ENCODE measurements around the gene CNOT11. TPM values are rescaled to one million over a fixed set of nuclear protein-coding genes. Genes with fewer than 3 reads are reported as not detected.
A peak's percentile ranks its signal among the peaks of the same experiment; 100 is the strongest.

CNOT11 gene
- total RNA-seq (2021; fragmentation: NEBNext Ultra II Directional; extraction: Animal tissue kit (Norgen Biotek cat#: 25700)) (54.6 and 56.5 TPM in 2 replicates), polyA plus RNA-seq (2011; rRNA removed) (39.8 and 41.5 TPM in 2 replicates), polyA minus RNA-seq (2011; rRNA and poly(A)+ RNA removed) (73.3 and 98.1 TPM in 2 replicates)
- polyA plus RNA-seq (2011; cell fraction: cytosol; rRNA removed): 43.2 TPM
- 41.3 TPM for polyA plus RNA-seq (2011; cell fraction: nucleus; rRNA removed)
- polyA plus RNA-seq (2012, experiment 1 of 2): 30.3 to 43.2 TPM (median 36.0 TPM) in 4 replicates
- 35.2 TPM for polyA plus RNA-seq (2012, experiment 2 of 2)
- polyA plus RNA-seq (2013, experiment 1 of 2): 45.5 TPM
- polyA plus RNA-seq (2013, experiment 2 of 2): 48.2 TPM
- 44.9 TPM for polyA minus RNA-seq (2011; cell fraction: cytosol; rRNA and poly(A)+ RNA removed)
- polyA minus RNA-seq (2011; cell fraction: nucleus; rRNA and poly(A)+ RNA removed): 23.9 TPM
- long read RNA-seq, experiment 1, transcript CNOT11-201 (7 exons, 2,599 nt): major isoform, 31 of 44 reads
- long read RNA-seq, experiment 1, partial matches to known transcripts: 3 of 44 reads
- long read RNA-seq, experiment 1, other reads (novel, unspliced or antisense): 10 of 44 reads
- long read RNA-seq, experiment 2, partial matches to known transcripts: 3 of 3 reads
- long read RNA-seq, experiment 2, other reads (novel, unspliced or antisense): 0 of 3 reads

DNA sequence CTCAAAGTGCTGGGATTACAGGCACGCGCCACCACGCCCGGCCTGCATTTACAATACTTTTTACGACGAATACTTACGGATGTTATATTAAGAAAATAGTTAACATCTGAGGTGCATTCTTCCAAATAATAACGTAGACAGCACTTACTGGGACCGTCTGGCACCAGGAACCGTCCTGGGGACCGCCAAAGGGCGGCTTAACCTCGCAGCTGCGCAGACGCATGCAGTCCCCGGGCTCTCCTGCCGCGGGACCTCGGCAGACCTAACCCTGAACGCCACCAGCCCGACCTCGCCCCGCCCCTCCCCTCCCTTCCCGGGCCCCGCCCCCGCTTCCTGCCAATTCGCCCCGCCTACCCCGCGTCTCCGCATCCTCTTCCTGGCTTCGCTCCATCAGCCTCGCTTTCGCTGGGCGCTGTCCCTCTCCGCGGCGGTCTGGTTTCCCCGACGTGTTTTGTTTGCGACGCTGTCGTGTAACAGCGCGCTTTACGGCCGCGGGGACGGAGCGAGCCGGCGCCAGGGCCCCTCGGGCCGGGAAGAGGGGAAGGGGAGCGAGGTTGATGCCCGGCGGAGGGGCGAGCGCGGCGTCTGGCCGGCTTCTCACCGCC, at the start of gene CNOT11:
Gene CNOT11 (plus strand): TSS at position 479 of the 605 bp plus-strand sequence. CDS start 79 bp downstream, at position 558.
- ChIA-PET CTCF (ENCODE audit: partially characterized antibody) (interaction anchor here (0.6 to 5.5 kb wide), 24 partner anchors 13 to 437 kb away, joined by 3 to 45 read pairs (median 4); no protein-coding TSS in a partner anchor), POLR2A (ENCODE audit: partially characterized antibody) (interaction anchor here (0.6 to 3.7 kb wide), 13 partner anchors 11 to 250 kb away, joined by 3 to 17 read pairs (median 4); partner anchors contain the start of genes RNF149 and RPL31)
- Histone ChIP-seq H4K20me1 (replicated peaks in 1 of 2; ENCODE audit: control insufficient read depth in 1 of 2, insufficient read depth in 2 of 2, low read length in 2 of 2) (peaks cover 4 to 7% of the 10 kb centered on the region in 2 experiments), H3K4me3 (ENCODE audit: extremely low read depth in 1 of 4, insufficient read depth in 2 of 4, low read depth in 3 of 4, low read length in 4 of 4) (peak within 1 kb of the TSS; percentile 77 to 94 (median 90)), H3K4me2 (ENCODE audit: insufficient read depth in 1 of 2, low read depth in 2 of 2, low read length in 2 of 2) (peak within 1 kb of the TSS; percentile 76 to 98), H2BK5ac (ENCODE audit: low read depth, low read length) (peak within 1 kb of the TSS; percentile 79; the same call in 1 of the 2 replicates), H2AFZ (ENCODE audit: low read length) (no peak within 1 kb of the TSS), H3K79me1 (ENCODE audit: low read depth, low read length) (peaks cover 6% of the 10 kb centered on the region), H2BK15ac (ENCODE audit: low read length) (no peak within 1 kb of the TSS), H4K91ac (replicated peaks; ENCODE audit: insufficient read length, low read length) (peak within 1 kb of the TSS; percentile 81), H3K14ac (ENCODE audit: insufficient read length) (peak within 1 kb of the TSS; percentile 74), H4K5ac (ENCODE audit: insufficient read length, low read depth, low read length) (peak within 1 kb of the TSS; percentile 74), H3K27me3 (replicated peaks in 1 of 4; ENCODE audit: control insufficient read depth in 3 of 4, extremely low read depth in 1 of 4, insufficient read depth in 3 of 4, low read length in 3 of 4) (no peaks in the 10 kb centered on the region), H3K27ac (ENCODE audit: low read depth, low read length) (peak within 1 kb of the TSS; percentile 70; the same call in 1 of the 2 replicates), H4K8ac (ENCODE audit: extremely low read depth, insufficient read depth, low read length) (peak within 1 kb of the TSS; percentile 72; the same call in 1 of the 2 replicates), H2AK5ac (ENCODE audit: low read depth, low read length) (no peak within 1 kb of the TSS), H3K79me2 (ENCODE audit: control insufficient read depth in 1 of 2, insufficient read depth in 2 of 2, low read length in 2 of 2) (peaks cover 9 to 32% of the 10 kb centered on the region in 2 experiments), H3K9ac (replicated peaks in 1 of 4; ENCODE audit: extremely low read depth in 1 of 4, low read depth in 3 of 4, low read length in 3 of 4) (peak within 1 kb of the TSS; percentile 65 to 92 (median 80)), H3K18ac (ENCODE audit: extremely low read depth, low read length) (peak within 1 kb of the TSS; percentile 96), H2BK20ac (ENCODE audit: low read length) (no peak within 1 kb of the TSS), H3K4me1 (replicated peaks in 1 of 4; ENCODE audit: control insufficient read depth in 3 of 4, insufficient read depth in 4 of 4, low read length in 3 of 4) (peaks cover 0 to 18% (median 10%) of the 10 kb centered on the region in 4 experiments; a peak in 4 of 7 replicates), H2BK120ac (replicated peaks; ENCODE audit: low read depth, low read length) (no peak within 1 kb of the TSS), H3K56ac (replicated peaks; ENCODE audit: insufficient read length, low read depth, low read length) (peak within 1 kb of the TSS; percentile 20), H2BK12ac (ENCODE audit: low read depth, low read length) (peak within 1 kb of the TSS; percentile 31; the same call in 1 of the 2 replicates), H3K4ac (replicated peaks; ENCODE audit: insufficient read length, low read depth, low read length) (peak within 1 kb of the TSS; percentile 90), H3K9me3 (ENCODE audit: insufficient read depth in 2 of 2, low read depth in 1 of 2, low read length in 1 of 2) (no peaks in the 10 kb centered on the region), H3K23me2 (ENCODE audit: low read depth, low read length) (peaks cover 4% of the 10 kb centered on the region), H3K23ac (ENCODE audit: insufficient read length) (no peak within 1 kb of the TSS), H3K36me3 (ENCODE audit: control insufficient read depth in 2 of 4, insufficient read depth in 4 of 4, low read length in 3 of 4) (no peaks in the 10 kb centered on the region; a peak in 1 of 8 replicates)
- WGBS, 2 experiments (ENCODE audit: extremely low coverage in 1 of 2, insufficient coverage in 1 of 2, insufficient read length in 1 of 2, insufficient replicate concordance in 2 of 2, low coverage in 1 of 2, low lambda C conversion rate in 2 of 2, missing lambda C conversion rate in 1 of 2): 2% methylated on average over 55 of the region's 63 CpGs; no CpG with 5 or more reads in 1 of the 2 experiments
- FAIRE-seq (no peak), DNase-seq (ENCODE audit: low read depth in 1 of 2, low spot score in 2 of 2) (peak; percentile 95 to 97)
- TF ChIP-seq POLR2A (IDR thresholded peaks at IDR 0.05; ENCODE audit: control extremely low read depth in 1 of 2, low read depth in 2 of 2, low read length in 2 of 2): peak; percentile 81 to 86
- TF ChIP-seq, protein P1, sequence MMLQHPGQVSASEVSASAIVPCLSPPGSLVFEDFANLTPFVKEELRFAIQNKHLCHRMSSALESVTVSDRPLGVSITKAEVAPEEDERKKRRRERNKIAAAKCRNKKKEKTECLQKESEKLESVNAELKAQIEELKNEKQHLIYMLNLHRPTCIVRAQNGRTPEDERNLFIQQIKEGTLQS (IDR thresholded peaks at IDR 0.05; ENCODE audit: insufficient read depth, low read depth, low read length): peak; percentile 86
- TF ChIP-seq, protein P2, sequence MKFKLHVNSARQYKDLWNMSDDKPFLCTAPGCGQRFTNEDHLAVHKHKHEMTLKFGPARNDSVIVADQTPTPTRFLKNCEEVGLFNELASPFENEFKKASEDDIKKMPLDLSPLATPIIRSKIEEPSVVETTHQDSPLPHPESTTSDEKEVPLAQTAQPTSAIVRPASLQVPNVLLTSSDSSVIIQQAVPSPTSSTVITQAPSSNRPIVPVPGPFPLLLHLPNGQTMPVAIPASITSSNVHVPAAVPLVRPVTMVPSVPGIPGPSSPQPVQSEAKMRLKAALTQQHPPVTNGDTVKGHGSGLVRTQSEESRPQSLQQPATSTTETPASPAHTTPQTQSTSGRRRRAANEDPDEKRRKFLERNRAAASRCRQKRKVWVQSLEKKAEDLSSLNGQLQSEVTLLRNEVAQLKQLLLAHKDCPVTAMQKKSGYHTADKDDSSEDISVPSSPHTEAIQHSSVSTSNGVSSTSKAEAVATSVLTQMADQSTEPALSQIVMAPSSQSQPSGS (IDR thresholded peaks at IDR 0.05; ENCODE audit: low read length): no peak
- TF ChIP-seq SUZ12 (IDR thresholded peaks at IDR 0.05; ENCODE audit: low read length): no peak
- TF ChIP-seq MAFK (IDR thresholded peaks at IDR 0.05; ENCODE audit: low read depth, low read length): no peak
- TF ChIP-seq, protein P3, sequence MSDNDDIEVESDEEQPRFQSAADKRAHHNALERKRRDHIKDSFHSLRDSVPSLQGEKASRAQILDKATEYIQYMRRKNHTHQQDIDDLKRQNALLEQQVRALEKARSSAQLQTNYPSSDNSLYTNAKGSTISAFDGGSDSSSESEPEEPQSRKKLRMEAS (IDR thresholded peaks at IDR 0.05): peak; percentile 59
